SK-N-SH (cell line): Measurements from ENCODE around the gene IQCE. TPM values are rescaled to one million over a fixed set of nuclear protein-coding genes. Genes with fewer than 3 reads are reported as not detected.

Experiments
- CTCF ChIA-PET: fragments of 300-600, 350-600 bp; formaldehyde crosslinking; extraction: SDS; loops from one replicate; lab custom pipeline; 2021; lab: Yijun Ruan, JAX
- POLR2A ChIA-PET: fragments of 350-600 bp; sonication (Branson Sonifier 250); formaldehyde crosslinking; extraction: SDS; loops from one replicate; lab custom pipeline; 2020; ENCODE audit warnings: antibody characterized with exemption, inconsistent platforms; lab: Yijun Ruan, JAX
- DNase-seq: peaks from one replicate; pipeline ENCODE4 v3.0.0; 2012
- H2AFZ ChIP-seq: fragments of 200-600 bp; sonication (generic); 2 replicates; pipeline ENCODE4 v1.8.1; 2016; ENCODE audit warnings: antibody characterized with exemption, mild to moderate bottlenecking, low read depth
- H3F3A ChIP-seq: fragments of 200-600 bp; sonication (generic); replicated peaks from 2 replicates; pipeline ENCODE3; 2016; ENCODE audit warnings: antibody characterized with exemption, mild to moderate bottlenecking; ENCODE audit not compliant: insufficient read depth
- H3K27ac ChIP-seq, 2 experiments: fragments of 200-500 bp in 1 of 2; fragments of 200-600 bp in 1 of 2; sonication (Bioruptor generic) in 1 of 2; sonication (generic), shearing (Covaris generic) in 1 of 2; 2 replicates each; pipeline versions ENCODE4 v1.5.1 to v1.6.1; 2014 to 2016; ENCODE audit warnings: low read depth in 2 of 2, inconsistent platforms in 1 of 2, low read length in 1 of 2, mild to moderate bottlenecking in 1 of 2, mixed read lengths in 1 of 2
- H3K27me3 ChIP-seq: fragments of 200-600 bp; sonication (generic), shearing (Covaris generic); 2 replicates; pipeline ENCODE4 v1.6.1; 2016; ENCODE audit warnings: mixed run types; ENCODE audit not compliant: insufficient read depth
- H3K36me3 ChIP-seq, 2 experiments: fragments of 200-500 bp in 1 of 2; fragments of 200-600 bp in 1 of 2; sonication (Bioruptor generic) in 1 of 2; sonication (generic) in 1 of 2; replicated peaks in 1 of 2; 2 replicates each; pipeline versions ENCODE3 to v1.5.1; 2014 to 2016; ENCODE audit warnings: low read length in 1 of 2, mild to moderate bottlenecking in 1 of 2; ENCODE audit not compliant: insufficient read depth in 2 of 2, control insufficient read depth in 1 of 2
- H3K4me1 ChIP-seq, 2 experiments: fragments of 200-500 bp in 1 of 2; fragments of 200-600 bp in 1 of 2; sonication (Bioruptor generic) in 1 of 2; sonication (generic), shearing (Covaris generic) in 1 of 2; 2 replicates each; pipeline versions ENCODE4 v1.5.1 to v1.6.1; 2014 to 2016; ENCODE audit warnings: low read depth in 1 of 2, low read length in 1 of 2, mixed run types in 1 of 2; ENCODE audit not compliant: insufficient read depth in 2 of 2, control insufficient read depth in 1 of 2
- H3K4me2 ChIP-seq: fragments of 200-600 bp; sonication (generic), shearing (Covaris generic); 2 replicates; pipeline ENCODE4 v1.6.1; 2017; ENCODE audit warnings: mixed run types
- H3K4me3 ChIP-seq, 2 experiments: fragments of 200-500 bp in 1 of 2; fragments of 200-600 bp in 1 of 2; sonication (Bioruptor generic) in 1 of 2; sonication (generic), shearing (Covaris generic) in 1 of 2; 2 replicates each; pipeline versions ENCODE4 v1.5.1 to v1.8.1; 2014 to 2016; ENCODE audit warnings: low read depth in 2 of 2, inconsistent platforms in 1 of 2, low read length in 1 of 2, mild to moderate bottlenecking in 1 of 2, mixed read lengths in 1 of 2, moderate library complexity in 1 of 2
- H3K79me2 ChIP-seq: fragments of 200-600 bp; sonication (generic); 2 replicates; pipeline ENCODE4 v1.8.1; 2017; ENCODE audit warnings: mild to moderate bottlenecking; ENCODE audit not compliant: insufficient read depth
- H3K9ac ChIP-seq: fragments of 200-600 bp; sonication (generic); 2 replicates; pipeline ENCODE4 v1.6.1; 2017; ENCODE audit warnings: mixed run types
- H3K9me2 ChIP-seq: fragments of 200-600 bp; sonication (generic); 2 replicates; pipeline ENCODE4 v1.6.1; 2017; ENCODE audit warnings: mixed run types
- H3K9me3 ChIP-seq: fragments of 200-600 bp; sonication (generic); 2 replicates; pipeline ENCODE4 v1.6.1; 2017; ENCODE audit warnings: mixed run types, mild to moderate bottlenecking, moderate library complexity
- H4K20me1 ChIP-seq: fragments of 200-600 bp; sonication (generic); 2 replicates; pipeline ENCODE4 v1.6.1; 2017; ENCODE audit warnings: mild to moderate bottlenecking, mixed run types; ENCODE audit not compliant: insufficient read depth
- CTCF ChIP-seq: fragments of 200-600 bp; sonication (generic); IDR thresholded peaks from 2 replicates; pipeline ENCODE4 v1.6.1; 2017; ENCODE audit warnings: antibody characterized with exemption, mild to moderate bottlenecking, moderate library complexity
- EZH2phosphoT487 ChIP-seq: fragments of 200-600 bp; sonication (generic); IDR thresholded peaks from 2 replicates; pipeline ENCODE4 v1.6.1; 2017; ENCODE audit warnings: low read depth, mixed run types, mild to moderate bottlenecking, antibody characterized with exemption, moderate library complexity, borderline replicate concordance
- FOXJ3 ChIP-seq: sonication (generic); formaldehyde crosslinking; IDR thresholded peaks from 2 replicates; pipeline ENCODE4 v1.5.1; 2020; ENCODE audit warnings: mild to moderate bottlenecking, missing genetic modification reagents
- FOXM1 ChIP-seq: IDR thresholded peaks from 2 replicates; pipeline ENCODE4 v1.4.0; 2012; ENCODE audit warnings: low read depth, mild to moderate bottlenecking
- GABPA ChIP-seq: IDR thresholded peaks from 2 replicates; pipeline ENCODE4 v1.4.0; 2012; ENCODE audit warnings: low read depth, mild to moderate bottlenecking
- GATA2 ChIP-seq: sonication (generic); formaldehyde crosslinking; IDR thresholded peaks from 2 replicates; pipeline ENCODE4 v1.5.0; 2020; ENCODE audit warnings: mild to moderate bottlenecking, missing genetic modification reagents
- IRF3 ChIP-seq: fragments of 150-350 bp; IDR thresholded peaks from 2 replicates; pipeline ENCODE4 v1.6.1; 2016; ENCODE audit warnings: mild to moderate bottlenecking, low read depth, low read length
- MAX ChIP-seq: IDR thresholded peaks from 2 replicates; pipeline ENCODE4 v1.4.0; 2012; ENCODE audit warnings: low read depth
- NFIC ChIP-seq: IDR thresholded peaks from 2 replicates; pipeline ENCODE4 v1.4.0; 2012; ENCODE audit warnings: borderline replicate concordance
- NRF1 ChIP-seq: IDR thresholded peaks from 2 replicates; pipeline ENCODE4 v1.6.1; 2012; ENCODE audit warnings: low read depth, mild to moderate bottlenecking, low read length
- PBX3 ChIP-seq: IDR thresholded peaks from 2 replicates; pipeline ENCODE4; 2012
- SIN3A ChIP-seq: IDR thresholded peaks from 2 replicates; pipeline ENCODE4 v1.6.1; 2012; ENCODE audit warnings: low read depth, mild to moderate bottlenecking, low read length, moderate library complexity, borderline replicate concordance
- SMC3 ChIP-seq: IDR thresholded peaks from 2 replicates; pipeline ENCODE4 v1.6.1; 2012; ENCODE audit warnings: low read depth, low read length, improper control_type of control experiment
- TAF1 ChIP-seq: IDR thresholded peaks from 2 replicates; pipeline ENCODE4 v1.6.1; 2012; ENCODE audit warnings: low read depth, mild to moderate bottlenecking, low read length, moderate library complexity, borderline replicate concordance
- TCF12 ChIP-seq: IDR thresholded peaks from 2 replicates; pipeline ENCODE4 v1.4.0; 2012
- TEAD4 ChIP-seq: IDR thresholded peaks from 2 replicates; pipeline ENCODE4 v1.4.0; 2012; ENCODE audit warnings: mild to moderate bottlenecking, borderline replicate concordance; ENCODE audit not compliant: insufficient read depth
- USF1 ChIP-seq: IDR thresholded peaks from 2 replicates; pipeline ENCODE4 v1.4.0; 2012; ENCODE audit warnings: low read depth, borderline replicate concordance
- YY1 ChIP-seq: IDR thresholded peaks from 2 replicates; pipeline ENCODE4 v1.4.0; 2012; ENCODE audit warnings: low read depth, mild to moderate bottlenecking
- WGBS: methylation state at CpG from one replicate; pipeline ENCODE4 v1.1.6; 2017; ENCODE audit warnings: low lambda C conversion rate; 5-methylcytosine and 5-hydroxymethylcytosine counted together
- polyA plus RNA-seq, 3 experiments: library from polyadenylated mRNA; depleted of rRNA; stranded (reverse); fragments of >200 nt; gene quantifications; 2 replicates each; pipeline ENCODE4 v1.2.3, GENCODE V29; 2012

The IQCE gene
- polyA plus RNA-seq, 1 of the 3 experiments (the other 2 are of a cell fraction) = 14.4 TPM

- Histone ChIP-seq H3K27me3 (no peaks in the 10 kb centered on the region), H3K27ac (no peak overlapping the region), H3K9ac (no peak overlapping the region), H3K36me3 (peaks cover 13 to 16% of the 10 kb centered on the region in 2 experiments), H3K9me3 (no peaks in the 10 kb centered on the region), H3K4me1 (no peaks in the 10 kb centered on the region; a peak in 1 of 4 replicates), H3K4me3 (no peak overlapping the region), H3K79me2 (no peaks in the 10 kb centered on the region), H3K9me2 (no peaks in the 10 kb centered on the region), H3K4me2 (no peak overlapping the region), H4K20me1 (no peaks in the 10 kb centered on the region), H2AFZ (no peak overlapping the region), H3F3A (no peaks in the 10 kb centered on the region)
- TF ChIP-seq GABPA (no peak), NFIC (no peak), CTCF (0 out of 2 replicates have a peak, but pooled peaks have one; percentile 9)
- CTCF ChIA-PET = interaction anchor here (0.6 to 2.8 kb wide), 16 partner anchors 9 to 154 kb away, joined by 3 to 10 read pairs (median 3); no protein-coding TSS in a partner anchor
- DNase-seq = peak; percentile 68
- 94% methylated on average over 35 of the region's 38 CpGs for WGBS
- POLR2A ChIA-PET = interaction anchor here (1.3 kb wide), 1 partner anchor 26 kb away, joined by 4 read pairs; the partner anchor contains the start of gene TTYH3
Measured at GRCh38 chr7:2605608-2606538, 47.1 kb downstream of the IQCE start.

- Histone ChIP-seq H3K9me2 (no peaks in the 10 kb centered on the region), H2AFZ (no peak overlapping the region), H3F3A (no peaks in the 10 kb centered on the region), H3K9ac (no peak overlapping the region), H3K27me3 (no peaks in the 10 kb centered on the region), H3K36me3 (peaks cover 9 to 10% of the 10 kb centered on the region in 2 experiments), H3K9me3 (no peaks in the 10 kb centered on the region), H4K20me1 (no peaks in the 10 kb centered on the region), H3K27ac (no peak overlapping the region), H3K4me1 (no peaks in the 10 kb centered on the region; a peak in 1 of 4 replicates), H3K4me3 (no peak overlapping the region), H3K4me2 (no peak overlapping the region), H3K79me2 (no peaks in the 10 kb centered on the region)
- ChIA-PET CTCF (interaction anchor here (1.0 to 2.1 kb wide), 6 partner anchors 8 to 39 kb away, joined by 3 to 9 read pairs (median 6); no protein-coding TSS in a partner anchor), POLR2A (interaction anchor here (1.3 kb wide), 1 partner anchor 25 kb away, joined by 4 read pairs; the partner anchor contains the start of gene TTYH3)
- 92% methylated on average over 13 of the region's 16 CpGs for WGBS
- peak; percentile 62 for DNase-seq
- TF ChIP-seq GATA2 (CRISPR knock-in tag) (no peak), MAX (no peak), NFIC (no peak), SMC3 (no peak), IRF3 (no peak), YY1 (no peak), PBX3 (no peak), USF1 (no peak), CTCF (no peak), SIN3A (no peak), TEAD4 (no peak), FOXJ3 (CRISPR knock-in tag) (no peak), TCF12 (no peak), NRF1 (no peak), FOXM1 (no peak), TAF1 (no peak), EZH2phosphoT487 (no peak)
Measured at GRCh38 chr7:2606539-2606936, 47.8 kb downstream of the IQCE start.
